ENCODE results near the gene LYPD1. TPM values are rescaled to one million over a fixed set of nuclear protein-coding genes. Genes with fewer than 3 reads are reported as not detected.
A peak's percentile ranks its signal among the peaks of the same experiment; 100 is the strongest.

LYPD1 gene
- total and polyA plus RNA-seq, 4 donors = 0.17 to 0.65 (median 0.46) TPM

DNA sequence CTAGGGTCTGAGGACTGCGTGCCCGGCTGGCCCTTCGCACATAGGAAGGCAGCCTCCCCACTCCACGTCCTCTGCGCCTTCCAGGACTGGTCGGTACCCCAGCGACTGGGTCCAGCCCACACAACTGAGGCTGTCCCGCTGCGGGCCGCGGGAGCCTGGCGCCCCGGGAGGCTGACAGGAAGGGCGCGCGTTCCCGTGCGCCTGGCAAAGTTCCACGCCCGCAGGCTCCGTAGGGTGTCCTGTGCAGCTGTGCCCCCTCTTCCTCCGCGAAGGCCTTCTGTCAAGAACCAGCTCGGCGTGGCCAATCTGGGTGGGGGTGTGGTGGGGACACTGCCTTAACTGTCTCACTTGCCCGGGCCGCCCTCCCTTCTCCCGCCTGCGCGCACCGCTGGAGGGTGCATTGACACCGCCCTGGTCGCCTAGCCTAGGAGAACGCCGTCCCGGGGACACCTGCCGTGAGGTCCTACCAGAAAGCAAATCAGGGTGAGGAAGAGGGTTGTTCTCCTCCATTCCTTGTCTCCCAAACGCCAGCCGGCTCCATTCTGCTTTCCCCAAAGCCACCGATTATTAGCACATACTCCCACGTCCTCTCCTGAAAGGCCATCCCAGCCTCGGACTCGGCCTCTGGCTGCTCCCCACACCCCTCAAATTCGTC, 618 bp upstream of the LYPD1 start:
- Histone ChIP-seq H3K36me3 (ENCODE audit: control insufficient read depth in 4 of 4, insufficient read depth in 3 of 4, low read depth in 1 of 4, low read length in 3 of 4) (no peaks in the 10 kb centered on the region), H3K4me3 (ENCODE audit: low read depth in 1 of 3, low read length in 3 of 3) (peak overlapping the region; percentile 50 to 73 (median 72)), H3K9ac (ENCODE audit: low read depth in 1 of 2, low read length in 2 of 2) (no peak overlapping the region), H3K27ac (ENCODE audit: low read depth in 1 of 2, low read length in 2 of 2) (no peak overlapping the region), H3K27me3 (ENCODE audit: control insufficient read depth in 4 of 4, insufficient read depth in 4 of 4, low read length in 3 of 4) (peaks cover 0 to 2% (median 0%) of the 10 kb centered on the region in 4 donors), H3K4me1 (ENCODE audit: control insufficient read depth in 4 of 4, insufficient read depth in 4 of 4, low read length in 3 of 4) (peaks cover 13 to 31% (median 25%) of the 10 kb centered on the region in 4 donors), H3K9me3 (ENCODE audit: control insufficient read depth in 4 of 4, low read length in 3 of 4) (no peaks in the 10 kb centered on the region)
- DNase-seq (ENCODE audit: low spot score) = peak; percentile 37
- no peak for TF ChIP-seq YY1 (IDR thresholded peaks at IDR 0.05)
- TF ChIP-seq RAD21 (IDR thresholded peaks at IDR 0.05) = peak; percentile 46 to 48
- WGBS = 3% methylated on average over 44 of the region's 44 CpGs

DNA sequence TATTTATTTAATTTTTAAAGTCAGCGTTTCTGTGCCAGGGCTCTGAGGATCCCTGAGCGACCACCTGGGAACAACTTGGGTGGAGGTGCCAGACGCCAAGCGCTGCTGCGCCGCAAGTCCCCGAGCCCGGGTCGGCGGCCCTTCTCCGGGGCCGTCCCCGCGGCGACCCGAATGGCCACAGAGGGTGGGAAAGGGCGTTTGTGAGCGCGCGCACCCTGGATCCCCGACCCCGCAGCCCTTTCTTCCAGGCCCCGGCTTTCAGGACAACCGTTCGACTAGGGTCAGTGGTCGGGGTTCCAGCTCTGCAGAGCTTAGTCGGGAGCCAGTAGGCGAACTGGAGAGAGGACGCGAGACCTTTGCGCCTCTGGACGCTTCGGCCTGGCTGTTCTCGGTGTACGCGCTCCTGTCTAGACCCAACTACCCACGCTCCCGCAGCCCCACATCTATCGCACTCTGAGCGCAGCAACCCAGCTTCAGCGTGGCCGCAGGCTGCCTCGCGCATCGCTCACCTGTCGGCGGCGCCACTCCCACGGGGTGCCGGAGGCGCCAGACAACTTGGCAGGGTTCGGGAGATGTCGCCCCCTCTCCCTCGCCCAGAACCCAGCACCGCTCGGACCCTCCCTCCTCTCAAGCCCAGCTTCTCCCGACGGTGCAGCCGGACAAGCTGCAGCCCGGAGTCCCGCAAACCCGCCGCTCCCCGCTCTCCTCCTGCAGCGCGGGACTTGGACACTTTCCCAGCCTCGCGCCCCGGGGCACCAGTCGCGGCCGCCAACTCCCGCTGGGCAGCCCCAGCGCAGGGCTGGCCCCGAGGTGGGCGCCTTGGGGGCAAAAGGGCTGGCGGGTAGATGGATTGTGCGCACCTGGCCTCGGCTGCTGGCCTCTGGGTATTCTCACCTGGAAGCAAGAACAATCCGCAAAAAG, 758 bp downstream of the LYPD1 start:
- peaks cover 13 to 31% (median 25%) of the 10 kb centered on the region in 4 donors for H3K4me1 ChIP-seq (ENCODE audit: control insufficient read depth in 4 of 4, insufficient read depth in 4 of 4, low read length in 3 of 4)
- no peaks in the 10 kb centered on the region for H3K36me3 ChIP-seq (ENCODE audit: control insufficient read depth in 4 of 4, insufficient read depth in 3 of 4, low read depth in 1 of 4, low read length in 3 of 4)
- H3K9ac ChIP-seq (ENCODE audit: low read depth in 1 of 2, low read length in 2 of 2) = no peak overlapping the region
- WGBS = 3% methylated on average over 80 of the region's 80 CpGs
- H3K9me3 ChIP-seq (ENCODE audit: control insufficient read depth in 4 of 4, low read length in 3 of 4) = no peaks in the 10 kb centered on the region
- H3K4me3 ChIP-seq (ENCODE audit: low read depth in 1 of 3, low read length in 3 of 3) = peak overlapping the region; percentile 37 to 73 (median 72)
- DNase-seq (ENCODE audit: low spot score) = no peak
- TF ChIP-seq RXRA (IDR thresholded peaks at IDR 0.05) (no peak), TAF1 (conservative IDR thresholded peaks at IDR 0.05) (no peak), JUND (IDR thresholded peaks at IDR 0.05) (no peak), HNF4A (conservative IDR thresholded peaks at IDR 0.05) (no peak), GABPA (IDR thresholded peaks at IDR 0.05 in 1 of 2, conservative IDR thresholded peaks at IDR 0.05 in 1 of 2) (no peak)
- TF ChIP-seq, protein P1, sequence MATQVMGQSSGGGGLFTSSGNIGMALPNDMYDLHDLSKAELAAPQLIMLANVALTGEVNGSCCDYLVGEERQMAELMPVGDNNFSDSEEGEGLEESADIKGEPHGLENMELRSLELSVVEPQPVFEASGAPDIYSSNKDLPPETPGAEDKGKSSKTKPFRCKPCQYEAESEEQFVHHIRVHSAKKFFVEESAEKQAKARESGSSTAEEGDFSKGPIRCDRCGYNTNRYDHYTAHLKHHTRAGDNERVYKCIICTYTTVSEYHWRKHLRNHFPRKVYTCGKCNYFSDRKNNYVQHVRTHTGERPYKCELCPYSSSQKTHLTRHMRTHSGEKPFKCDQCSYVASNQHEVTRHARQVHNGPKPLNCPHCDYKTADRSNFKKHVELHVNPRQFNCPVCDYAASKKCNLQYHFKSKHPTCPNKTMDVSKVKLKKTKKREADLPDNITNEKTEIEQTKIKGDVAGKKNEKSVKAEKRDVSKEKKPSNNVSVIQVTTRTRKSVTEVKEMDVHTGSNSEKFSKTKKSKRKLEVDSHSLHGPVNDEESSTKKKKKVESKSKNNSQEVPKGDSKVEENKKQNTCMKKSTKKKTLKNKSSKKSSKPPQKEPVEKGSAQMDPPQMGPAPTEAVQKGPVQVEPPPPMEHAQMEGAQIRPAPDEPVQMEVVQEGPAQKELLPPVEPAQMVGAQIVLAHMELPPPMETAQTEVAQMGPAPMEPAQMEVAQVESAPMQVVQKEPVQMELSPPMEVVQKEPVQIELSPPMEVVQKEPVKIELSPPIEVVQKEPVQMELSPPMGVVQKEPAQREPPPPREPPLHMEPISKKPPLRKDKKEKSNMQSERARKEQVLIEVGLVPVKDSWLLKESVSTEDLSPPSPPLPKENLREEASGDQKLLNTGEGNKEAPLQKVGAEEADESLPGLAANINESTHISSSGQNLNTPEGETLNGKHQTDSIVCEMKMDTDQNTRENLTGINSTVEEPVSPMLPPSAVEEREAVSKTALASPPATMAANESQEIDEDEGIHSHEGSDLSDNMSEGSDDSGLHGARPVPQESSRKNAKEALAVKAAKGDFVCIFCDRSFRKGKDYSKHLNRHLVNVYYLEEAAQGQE (IDR thresholded peaks at IDR 0.05) = no peak
- no peak overlapping the region for H3K27ac ChIP-seq (ENCODE audit: low read depth in 1 of 2, low read length in 2 of 2)
- H3K27me3 ChIP-seq (ENCODE audit: control insufficient read depth in 4 of 4, insufficient read depth in 4 of 4, low read length in 3 of 4) = peaks cover 0 to 2% (median 0%) of the 10 kb centered on the region in 4 donors

DNA sequence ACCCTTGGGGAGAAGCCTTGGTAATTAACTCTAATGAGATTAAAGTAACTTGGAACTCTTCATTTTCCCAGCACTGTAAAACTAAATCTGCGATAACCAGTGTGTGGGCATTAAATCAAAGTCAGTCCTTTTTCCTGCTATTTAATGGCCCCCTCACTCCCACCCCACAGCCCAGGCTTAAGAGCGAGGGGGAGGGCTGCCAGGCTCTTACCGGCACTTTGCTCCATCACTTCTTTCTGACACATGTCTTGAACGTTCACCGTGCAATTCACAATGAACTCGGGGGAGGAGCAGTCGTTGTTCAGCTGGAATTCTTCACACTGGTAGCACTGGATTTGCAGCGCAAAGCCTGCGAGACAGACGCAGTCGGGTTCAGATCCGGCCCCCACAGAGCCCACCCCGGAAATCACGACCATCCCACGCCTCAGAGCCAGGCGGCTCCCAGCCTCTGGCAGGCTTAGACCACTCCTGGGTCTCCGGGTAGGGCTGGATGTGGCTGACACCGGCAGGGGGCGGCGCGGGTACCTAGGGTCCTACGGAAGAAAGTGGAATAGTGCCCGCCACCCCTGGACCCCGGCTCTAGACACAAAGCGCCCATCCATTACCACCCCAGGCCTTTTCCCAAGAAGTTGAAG, 1.7 kb downstream of the LYPD1 start:
- H3K27me3 ChIP-seq (ENCODE audit: control insufficient read depth in 4 of 4, insufficient read depth in 4 of 4, low read length in 3 of 4) = peaks cover 0 to 2% (median 0%) of the 10 kb centered on the region in 4 donors
- H3K4me3 ChIP-seq (ENCODE audit: low read depth in 1 of 3, low read length in 3 of 3) = peak overlapping the region in 1 of 3 donors; percentile 73
- no peak for TF ChIP-seq EGR1 (IDR thresholded peaks at IDR 0.05; ENCODE audit: low read depth in 2 of 2)
- TF ChIP-seq YY1 (IDR thresholded peaks at IDR 0.05) = no peak
- no peak for TF ChIP-seq JUND (IDR thresholded peaks at IDR 0.05)
- peak; percentile 36 for DNase-seq (ENCODE audit: low spot score)
- no peak overlapping the region for H3K9ac ChIP-seq (ENCODE audit: low read depth in 1 of 2, low read length in 2 of 2)
- peaks cover 13 to 31% (median 25%) of the 10 kb centered on the region in 4 donors for H3K4me1 ChIP-seq (ENCODE audit: control insufficient read depth in 4 of 4, insufficient read depth in 4 of 4, low read length in 3 of 4)
- WGBS = 12% methylated on average over 25 of the region's 25 CpGs
- no peaks in the 10 kb centered on the region for H3K9me3 ChIP-seq (ENCODE audit: control insufficient read depth in 4 of 4, low read length in 3 of 4)
- H3K36me3 ChIP-seq (ENCODE audit: control insufficient read depth in 4 of 4, insufficient read depth in 3 of 4, low read depth in 1 of 4, low read length in 3 of 4) = no peaks in the 10 kb centered on the region
- no peak overlapping the region for H3K27ac ChIP-seq (ENCODE audit: low read depth in 1 of 2, low read length in 2 of 2)

All from liver (tissue), 9 donors.